ENCODE results near the gene MIPEP. TPM values are rescaled to one million over a fixed set of nuclear protein-coding genes. Genes with fewer than 3 reads are reported as not detected.

Gene MIPEP
- total RNA-seq, 4 donors from 2014 or later = 17.1 to 27.9 (median 24.1) TPM

Small RNA genes lying within 50 kb of the gene (small RNA-seq; reads per million reads assigned to genes)
- not detected for gene MTCO3P2

Other genes with a start within 250 kb of the MIPEP start
- gene C1QTNF9B, start 8.1 kb upstream of the MIPEP start, total RNA-seq = not detected

Data from thyroid gland (tissue), 4 donors.